Fibroblast of skin of left biceps (primary cell): Measurements from ENCODE around the gene FHIP1A.

Source experiments
- DNase-seq, 2 experiments: peaks; one replicate each; pipeline ENCODE4 v3.0.0-alpha.2; 2013; ENCODE audit warnings: low read depth in 2 of 2

The FHIP1A gene

GRCh38 chr4:151455212-151455611 is 46.2 kb downstream of the FHIP1A start:
- DNase-seq = no peak

GRCh38 chr4:151458148-151458547 is 49.2 kb downstream of the FHIP1A start:
- no peak for DNase-seq
